GM18520 (cell line): ENCODE data around the gene NPAS3.

Experiments
- ATAC-seq: cut with Tn5 transposase; IDR thresholded peaks from one replicate; pipeline ENCODE4 v1.9.1; 2021; ENCODE audit not compliant: unreplicated experiment

The NPAS3 gene

GRCh38 chr14:33240466-33240865, 301.8 kb downstream of the NPAS3 start:
- no peak for ATAC-seq

- ATAC-seq, result no peak
These were observed 302.7 kb downstream of the NPAS3 start for GRCh38 chr14:33241331-33241730.

GRCh38 chr14:33249233-33249820, 310.6 kb downstream of the NPAS3 start:
- no peak for ATAC-seq

GRCh38 chr14:33250963-33251362, 312.3 kb downstream of the NPAS3 start:
- ATAC-seq, result no peak

- no peak for ATAC-seq
These were observed 315.7 kb downstream of the NPAS3 start for GRCh38 chr14:33254342-33254741.

- no peak for ATAC-seq
These were observed 316.2 kb downstream of the NPAS3 start for GRCh38 chr14:33254861-33255395.

GRCh38 chr14:33257796-33258195, 319.1 kb downstream of the NPAS3 start:
- no peak for ATAC-seq

GRCh38 chr14:33259764-33260163, 321.1 kb downstream of the NPAS3 start:
- ATAC-seq, result no peak

GRCh38 chr14:33271216-33271615, 332.5 kb downstream of the NPAS3 start:
- ATAC-seq, result no peak

- ATAC-seq, result no peak
These were observed 333.2 kb downstream of the NPAS3 start for GRCh38 chr14:33271891-33272290.

- no peak for ATAC-seq
These were observed 335.3 kb downstream of the NPAS3 start for GRCh38 chr14:33273978-33274377.

GRCh38 chr14:33275879-33276278, 337.2 kb downstream of the NPAS3 start:
- ATAC-seq, result no peak

- no peak for ATAC-seq
These were observed 341.2 kb downstream of the NPAS3 start for GRCh38 chr14:33279865-33280264.

- no peak for ATAC-seq
These were observed 342.0 kb downstream of the NPAS3 start for GRCh38 chr14:33280646-33281045.

GRCh38 chr14:33282331-33283230, 343.9 kb downstream of the NPAS3 start:
- no peak for ATAC-seq

GRCh38 chr14:33285902-33286700, 347.4 kb downstream of the NPAS3 start:
- ATAC-seq, result no peak

- ATAC-seq, result no peak
These were observed 348.5 kb downstream of the NPAS3 start for GRCh38 chr14:33287189-33287588.

- no peak for ATAC-seq
These were observed 352.0 kb downstream of the NPAS3 start for GRCh38 chr14:33290641-33291040.

- ATAC-seq, result no peak
These were observed 352.9 kb downstream of the NPAS3 start for GRCh38 chr14:33291529-33292104.

- no peak for ATAC-seq
These were observed 355.7 kb downstream of the NPAS3 start for GRCh38 chr14:33294419-33294818.

- no peak for ATAC-seq
These were observed 358.9 kb downstream of the NPAS3 start for GRCh38 chr14:33297565-33297964.
